GM12891 (cell line): ENCODE measurements around the gene WDR90.

Source experiments
- POLR2A ChIP-seq: IDR thresholded peaks from 2 replicates; pipeline ENCODE4 v1.6.1; 2011; ENCODE audit warnings: low read depth, low read length, control low read depth
- POLR2AphosphoS5 ChIP-seq: IDR thresholded peaks from 2 replicates; pipeline ENCODE4 v1.6.1; 2011; ENCODE audit warnings: low read depth, low read length, control low read depth
- POU2F2 ChIP-seq: IDR thresholded peaks from 2 replicates; pipeline ENCODE4 v1.6.1; 2011; ENCODE audit warnings: low read depth, mild to moderate bottlenecking, control low read depth, low read length, moderate library complexity
- TAF1 ChIP-seq: IDR thresholded peaks from 2 replicates; pipeline ENCODE4 v1.6.1; 2011; ENCODE audit warnings: low read depth, low read length, control low read depth

- TF ChIP-seq POLR2A (no peak), POLR2AphosphoS5 (no peak), POU2F2 (no peak), TAF1 (no peak)
These were observed 46.4 kb downstream of the WDR90 start for GRCh38 chr16:695355-696089.
